ENCODE results near the gene MRM1. TPM values are rescaled to one million over a fixed set of nuclear protein-coding genes. Genes with fewer than 3 reads are reported as not detected.

MRM1 gene
- total RNA-seq, 1 donor from 2014 or later: 2.6 TPM

- H3K9me3 Mint-ChIP-seq (ENCODE audit: low read depth): no peaks in the 10 kb centered on the region
- TF ChIP-seq CTCF (IDR thresholded peaks at IDR 0.05): no peak
- peaks cover 18% of the 10 kb centered on the region for H3K4me1 Mint-ChIP-seq (ENCODE audit: low read depth)
- no peak overlapping the region for H3K27ac Mint-ChIP-seq (ENCODE audit: unreplicated experiment)
- no peak overlapping the region for H3K4me3 Mint-ChIP-seq (ENCODE audit: unreplicated experiment)
- DNase-seq (ENCODE audit: low spot score): no peak
- peaks cover 27% of the 10 kb centered on the region for H3K27me3 Mint-ChIP-seq (ENCODE audit: low read depth)
- H3K36me3 Mint-ChIP-seq (ENCODE audit: low read depth): no peaks in the 10 kb centered on the region
Measured at GRCh38 chr17:36631022-36631421, 29.6 kb downstream of the MRM1 start.

GRCh38 chr17:36632916-36633771 lies 31.8 kb downstream of the MRM1 start:
- TF ChIP-seq CTCF (IDR thresholded peaks at IDR 0.05): no peak
- no peak overlapping the region for H3K27ac Mint-ChIP-seq (ENCODE audit: unreplicated experiment)
- DNase-seq (ENCODE audit: low spot score): no peak
- H3K4me1 Mint-ChIP-seq (ENCODE audit: low read depth): peaks cover 18% of the 10 kb centered on the region
- peak overlapping the region; percentile 31 for H3K4me3 Mint-ChIP-seq (ENCODE audit: unreplicated experiment)
- H3K9me3 Mint-ChIP-seq (ENCODE audit: low read depth): no peaks in the 10 kb centered on the region
- no peaks in the 10 kb centered on the region for H3K36me3 Mint-ChIP-seq (ENCODE audit: low read depth)
- peaks cover 46% of the 10 kb centered on the region for H3K27me3 Mint-ChIP-seq (ENCODE audit: low read depth)

GRCh38 chr17:36640346-36640745 lies 39.0 kb downstream of the MRM1 start:
- Mint-ChIP-seq H3K27ac (ENCODE audit: unreplicated experiment) (no peak overlapping the region), H3K36me3 (ENCODE audit: low read depth) (no peaks in the 10 kb centered on the region), H3K9me3 (ENCODE audit: low read depth) (no peaks in the 10 kb centered on the region), H3K4me1 (ENCODE audit: low read depth) (peaks cover 16% of the 10 kb centered on the region), H3K27me3 (ENCODE audit: low read depth) (peaks cover 75% of the 10 kb centered on the region), H3K4me3 (ENCODE audit: unreplicated experiment) (no peak overlapping the region)
- no peak for DNase-seq (ENCODE audit: low spot score)
- TF ChIP-seq CTCF (IDR thresholded peaks at IDR 0.05): no peak

GRCh38 chr17:36640836-36641235 lies 39.5 kb downstream of the MRM1 start:
- Mint-ChIP-seq H3K36me3 (ENCODE audit: low read depth) (no peaks in the 10 kb centered on the region), H3K27me3 (ENCODE audit: low read depth) (peaks cover 77% of the 10 kb centered on the region), H3K4me3 (ENCODE audit: unreplicated experiment) (peak overlapping the region; percentile 73), H3K4me1 (ENCODE audit: low read depth) (peaks cover 16% of the 10 kb centered on the region), H3K9me3 (ENCODE audit: low read depth) (no peaks in the 10 kb centered on the region), H3K27ac (ENCODE audit: unreplicated experiment) (no peak overlapping the region)
- DNase-seq (ENCODE audit: low spot score): no peak
- TF ChIP-seq CTCF (IDR thresholded peaks at IDR 0.05): no peak

GRCh38 chr17:36641331-36641876 lies 40.0 kb downstream of the MRM1 start:
- DNase-seq (ENCODE audit: low spot score): no peak
- H3K4me3 Mint-ChIP-seq (ENCODE audit: unreplicated experiment): peak overlapping the region; percentile 73
- no peak for TF ChIP-seq CTCF (IDR thresholded peaks at IDR 0.05)
- H3K27ac Mint-ChIP-seq (ENCODE audit: unreplicated experiment): no peak overlapping the region
- peaks cover 16% of the 10 kb centered on the region for H3K4me1 Mint-ChIP-seq (ENCODE audit: low read depth)
- H3K27me3 Mint-ChIP-seq (ENCODE audit: low read depth): peaks cover 80% of the 10 kb centered on the region
- no peaks in the 10 kb centered on the region for H3K9me3 Mint-ChIP-seq (ENCODE audit: low read depth)
- no peaks in the 10 kb centered on the region for H3K36me3 Mint-ChIP-seq (ENCODE audit: low read depth)

Data from chondrocyte (in vitro differentiated cells).